Naive thymus-derived CD4-positive, alpha-beta T cell (primary cell): ENCODE results near the gene STAT3. TPM values are rescaled to one million over a fixed set of nuclear protein-coding genes. Genes with fewer than 3 reads are reported as not detected.

Experiments
- ATAC-seq: fragments of 150-1000 bp; cut with Tn5 transposase; 2 replicates; pipeline ENCODE4 v1.10.0; 2021; ENCODE audit warnings: mild to moderate bottlenecking, moderate library complexity
- CTCF ChIA-PET: fragments of 350-600 bp; sonication (Branson Sonifier 250); formaldehyde crosslinking; loops from one replicate; lab custom pipeline; 2021; ENCODE audit warnings: antibody characterized with exemption; lab: Charles Lee
- POLR2A ChIA-PET: fragments of 350-600 bp; sonication (Branson Sonifier 250); formaldehyde crosslinking; loops from one replicate; lab custom pipeline; 2021; ENCODE audit warnings: antibody characterized with exemption, inconsistent platforms; lab: Charles Lee
- DNase-seq, 9 donors: peaks; one replicate each; pipeline versions ENCODE4 v3.0.0 to v3.0.0-alpha.2; 2020 to 2022; ENCODE audit warnings: mixed read lengths in 1 of 9
- H3K27ac ChIP-seq: one replicate; pipeline ENCODE4 v1.7.0; 2013; ENCODE audit warnings: mild to moderate bottlenecking, low read depth, low read length, moderate library complexity
- H3K27me3 ChIP-seq, 2 donors: one replicate each; pipeline ENCODE4 v1.7.0; 2013; ENCODE audit warnings: low read length in 2 of 2, mild to moderate bottlenecking in 2 of 2, moderate library complexity in 2 of 2; ENCODE audit not compliant: control insufficient read depth in 2 of 2, insufficient read depth in 2 of 2
- H3K36me3 ChIP-seq, 3 experiments: 1 replicate in 2 of 3; 2 replicates in 1 of 3; pipeline ENCODE4 v1.7.0; 2013; ENCODE audit warnings: low read length in 3 of 3, mild to moderate bottlenecking in 3 of 3, moderate library complexity in 1 of 3; ENCODE audit not compliant: insufficient read depth in 3 of 3, control insufficient read depth in 2 of 3
- H3K4me1 ChIP-seq, 2 donors: one replicate each; pipeline ENCODE4 v1.7.0; 2013; ENCODE audit warnings: low read length in 2 of 2, mild to moderate bottlenecking in 2 of 2, moderate library complexity in 1 of 2; ENCODE audit not compliant: control insufficient read depth in 2 of 2, insufficient read depth in 2 of 2
- H3K4me3 ChIP-seq: 2 replicates; pipeline ENCODE4 v1.7.0; 2013; ENCODE audit warnings: mild to moderate bottlenecking, low read length
- H3K9me3 ChIP-seq, 3 experiments: 1 replicate in 2 of 3; 2 replicates in 1 of 3; pipeline ENCODE4 v1.7.0; 2013; ENCODE audit warnings: low read length in 3 of 3; ENCODE audit not compliant: control insufficient read depth in 2 of 3
- H3K27ac Mint-ChIP-seq, 9 donors: one replicate each; pipeline ENCODE4 v1.8.0; 2020 to 2022; ENCODE audit warnings: mixed read lengths in 9 of 9, mild to moderate bottlenecking in 8 of 9, moderate library complexity in 5 of 9, inconsistent platforms in 2 of 9
- H3K27me3 Mint-ChIP-seq, 5 donors: one replicate each; pipeline ENCODE4 v1.8.0; 2021 to 2022; ENCODE audit warnings: mixed read lengths in 5 of 5, mild to moderate bottlenecking in 1 of 5
- H3K36me3 Mint-ChIP-seq, 5 donors: one replicate each; pipeline ENCODE4 v1.8.0; 2020 to 2022; ENCODE audit warnings: mixed read lengths in 5 of 5, mild to moderate bottlenecking in 3 of 5, inconsistent platforms in 1 of 5
- H3K4me1 Mint-ChIP-seq, 7 donors: one replicate each; pipeline ENCODE4 v1.8.0; 2020 to 2022; ENCODE audit warnings: mixed read lengths in 7 of 7, mild to moderate bottlenecking in 3 of 7, inconsistent platforms in 1 of 7
- H3K4me3 Mint-ChIP-seq, 10 donors: one replicate each; pipeline ENCODE4 v1.8.0; 2020 to 2022; ENCODE audit warnings: mild to moderate bottlenecking in 10 of 10, mixed read lengths in 10 of 10, moderate library complexity in 6 of 10, inconsistent platforms in 2 of 10
- H3K9me3 Mint-ChIP-seq, 11 donors: one replicate each; pipeline ENCODE4 v1.8.0; 2020 to 2022; ENCODE audit warnings: mixed read lengths in 11 of 11, mild to moderate bottlenecking in 4 of 11, inconsistent platforms in 1 of 11, moderate library complexity in 1 of 11
- intact Hi-C, 2 donors: fragments of 100-400 bp; cut with micrococcal nuclease; formaldehyde crosslinking; loops; one replicate each; pipeline ENCODE4 v1.15.1; 2023
- polyA plus RNA-seq, 2 donors: library from polyadenylated mRNA; unstranded; fragments of 300-500 nt; fragmentation: Illumina TruSeq; gene quantifications; one replicate each; pipeline ENCODE4 v1.2.3, GENCODE V29; 2021
- total RNA-seq, 6 experiments: library from RNA in 5 of 6; stranded (reverse) in 5 of 6; gene quantifications; 1 replicate in 5 of 6; 2 replicates in 1 of 6; pipeline ENCODE4 v1.2.3 and lab custom pipeline; 2021 to 2026

Gene STAT3
- total and polyA plus RNA-seq, 7 experiments from 2014 or later, result 133 to 275 (median 189) TPM

DNA sequence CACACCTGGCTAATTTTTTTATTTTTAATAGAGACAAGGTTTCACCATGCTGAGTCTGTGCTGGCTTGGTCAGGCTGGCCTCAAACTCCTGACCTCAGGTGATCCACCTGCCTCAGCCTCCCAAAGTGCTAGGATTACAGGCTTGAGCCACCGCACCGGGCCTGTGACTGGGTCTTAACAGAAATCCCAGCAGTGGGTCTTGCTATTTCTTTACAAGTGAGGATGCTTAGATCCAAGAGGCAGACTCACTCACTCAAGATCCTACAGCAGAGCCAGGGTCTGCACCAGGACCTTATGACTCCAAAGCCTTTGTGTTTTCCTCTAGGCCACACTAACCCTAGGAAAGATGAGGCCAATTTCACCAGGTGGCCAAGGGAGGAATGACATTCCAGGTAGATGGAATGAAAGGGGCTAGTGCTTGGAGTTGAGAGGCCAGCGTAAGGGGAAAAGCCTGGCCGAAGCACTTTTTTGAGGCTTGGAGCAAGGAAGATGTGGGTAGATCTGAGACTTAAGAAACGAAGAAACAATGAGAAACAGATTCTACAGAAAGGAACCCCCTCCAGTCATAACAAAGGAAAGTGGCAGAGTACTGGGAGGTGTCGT lies 105.7 kb downstream of the STAT3 start:
- no peaks in the 10 kb centered on the region for H3K36me3 Mint-ChIP-seq
- H3K4me3 ChIP-seq, result no peak overlapping the region
- peak overlapping the region; percentile 29 for H3K27ac ChIP-seq
- no peaks in the 10 kb centered on the region for H3K27me3 ChIP-seq
- no peak for DNase-seq
- peaks cover 19 to 45% (median 35%) of the 10 kb centered on the region in 7 donors for H3K4me1 Mint-ChIP-seq
- ATAC-seq, result no peak
- intact Hi-C loops, result no loop called here
- no peak overlapping the region for H3K4me3 Mint-ChIP-seq
- CTCF ChIA-PET, result interaction anchor here (1.6 kb wide), 1 partner anchor 33 kb away, joined by 3 read pairs; no protein-coding TSS in a partner anchor
- H3K27ac Mint-ChIP-seq, result peak overlapping the region in 8 of 9 donors; percentile 13 to 88 (median 78)
- H3K9me3 Mint-ChIP-seq, result no peaks in the 10 kb centered on the region
- H3K36me3 ChIP-seq, result no peaks in the 10 kb centered on the region
- no peaks in the 10 kb centered on the region for H3K27me3 Mint-ChIP-seq
- no peaks in the 10 kb centered on the region for H3K9me3 ChIP-seq
- POLR2A ChIA-PET, result interaction anchor here (0.5 to 18.1 kb wide), 3 partner anchors 26 to 39 kb away, joined by 3 to 321 read pairs (median 5); no protein-coding TSS in a partner anchor
- peaks cover 9 to 15% of the 10 kb centered on the region in 2 donors for H3K4me1 ChIP-seq

- POLR2A ChIA-PET, result interaction anchor here (0.5 to 18.1 kb wide), 2 partner anchors 32 to 38 kb away, joined by 3 to 321 read pairs; no protein-coding TSS in a partner anchor
- Mint-ChIP-seq H3K27me3 (no peaks in the 10 kb centered on the region), H3K4me3 (peak overlapping the region in 1 of 10 donors; percentile 45), H3K9me3 (no peaks in the 10 kb centered on the region), H3K27ac (peak overlapping the region in 8 of 9 donors; percentile 21 to 89 (median 78)), H3K4me1 (peaks cover 18 to 44% (median 32%) of the 10 kb centered on the region in 7 donors), H3K36me3 (no peaks in the 10 kb centered on the region)
- Histone ChIP-seq H3K36me3 (no peaks in the 10 kb centered on the region), H3K4me1 (peaks cover 10 to 14% of the 10 kb centered on the region in 2 donors), H3K4me3 (no peak overlapping the region), H3K9me3 (no peaks in the 10 kb centered on the region), H3K27me3 (no peaks in the 10 kb centered on the region), H3K27ac (no peak overlapping the region)
- peak in 1 of 9 donors; percentile 19 for DNase-seq
- CTCF ChIA-PET, result interaction anchor here (1.6 kb wide), 1 partner anchor 32 kb away, joined by 3 read pairs; no protein-coding TSS in a partner anchor
- intact Hi-C loops, result no loop called here
- no peak for ATAC-seq
Observed at GRCh38 chr17:42281571-42282096, 106.6 kb downstream of the STAT3 start.

- H3K36me3 Mint-ChIP-seq, result peaks cover 0 to 5% (median 3%) of the 10 kb centered on the region in 5 donors
- no peaks in the 10 kb centered on the region for H3K27me3 Mint-ChIP-seq
- peaks cover 5 to 9% of the 10 kb centered on the region in 2 donors for H3K4me1 ChIP-seq
- ChIA-PET POLR2A (interaction anchor here (0.7 to 18.1 kb wide), 4 partner anchors 8 to 135 kb away, joined by 4 to 321 read pairs (median 100); partner anchors contain the start of gene STAT5A), CTCF (interaction anchor here (1.1 kb wide), 1 partner anchor 29 kb away, joined by 4 read pairs; no protein-coding TSS in a partner anchor)
- no peak for ATAC-seq
- intact Hi-C loops, result no loop called here
- no peak overlapping the region for H3K27ac ChIP-seq
- H3K27ac Mint-ChIP-seq, result peak overlapping the region in 5 of 9 donors; percentile 22 to 78 (median 52)
- H3K9me3 ChIP-seq, result no peaks in the 10 kb centered on the region
- H3K9me3 Mint-ChIP-seq, result peaks cover 0 to 2% (median 0%) of the 10 kb centered on the region in 11 donors
- no peak overlapping the region for H3K4me3 ChIP-seq
- H3K27me3 ChIP-seq, result no peaks in the 10 kb centered on the region
- H3K36me3 ChIP-seq, result peaks cover 0 to 4% (median 0%) of the 10 kb centered on the region in 3 experiments
- peak in 1 of 9 donors; percentile 7 for DNase-seq
- no peak overlapping the region for H3K4me3 Mint-ChIP-seq
- H3K4me1 Mint-ChIP-seq, result peaks cover 16 to 36% (median 27%) of the 10 kb centered on the region in 7 donors
Observed at GRCh38 chr17:42279776-42280630, 108.2 kb downstream of the STAT3 start.

DNA sequence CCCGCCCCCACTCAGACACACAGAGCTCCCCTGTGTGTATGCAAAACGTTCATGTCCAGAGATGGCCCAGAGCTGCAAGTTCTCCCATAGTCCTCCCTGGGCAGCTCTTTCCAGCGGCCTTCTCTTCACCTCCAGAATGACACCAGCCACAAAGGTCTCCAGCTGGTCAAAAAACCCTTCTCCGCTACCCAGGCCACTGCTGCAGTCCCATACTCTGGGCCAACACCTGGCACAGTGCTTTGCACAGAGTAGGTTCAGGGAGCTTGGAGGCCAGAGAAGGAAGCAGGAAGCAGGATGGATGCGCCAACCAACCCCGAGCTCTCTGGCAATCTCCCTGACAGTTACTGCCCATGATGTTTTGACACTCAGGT lies 110.9 kb downstream of the STAT3 start:
- intact Hi-C loops, result loop anchor here in 1 of 2 donors (1.0 kb wide), 1 partner anchor 11 kb away; the partner anchor contains the start of gene STAT5A
- Mint-ChIP-seq H3K27ac (peak overlapping the region; percentile 78 to 92 (median 90)), H3K4me3 (peak overlapping the region; percentile 57 to 95 (median 86)), H3K9me3 (peaks cover 0 to 2% (median 0%) of the 10 kb centered on the region in 11 donors), H3K27me3 (no peaks in the 10 kb centered on the region), H3K36me3 (peaks cover 0 to 8% (median 4%) of the 10 kb centered on the region in 5 donors), H3K4me1 (peaks cover 24 to 45% (median 40%) of the 10 kb centered on the region in 7 donors)
- ATAC-seq, result no peak
- Histone ChIP-seq H3K36me3 (peaks cover 0 to 4% (median 0%) of the 10 kb centered on the region in 3 experiments), H3K4me3 (no peak overlapping the region), H3K27ac (peak overlapping the region; percentile 90), H3K27me3 (no peaks in the 10 kb centered on the region), H3K9me3 (no peaks in the 10 kb centered on the region), H3K4me1 (peaks cover 22% of the 10 kb centered on the region in 2 donors)
- no peak for DNase-seq
- CTCF ChIA-PET, result interaction anchor here (0.9 to 3.6 kb wide), 3 partner anchors 12 to 55 kb away, joined by 3 to 18 read pairs (median 10); no protein-coding TSS in a partner anchor
- POLR2A ChIA-PET, result interaction anchor here (0.6 to 18.1 kb wide), 10 partner anchors 11 to 544 kb away, joined by 3 to 321 read pairs (median 6); partner anchors contain the start of genes GHDC, STAT3 and STAT5A

GRCh38 chr17:42276609-42277341 lies 111.5 kb downstream of the STAT3 start:
- ATAC-seq, result no peak
- Mint-ChIP-seq H3K36me3 (peaks cover 0 to 8% (median 4%) of the 10 kb centered on the region in 5 donors), H3K27me3 (no peaks in the 10 kb centered on the region), H3K4me3 (peak overlapping the region; percentile 57 to 95 (median 86)), H3K9me3 (peaks cover 0 to 2% (median 0%) of the 10 kb centered on the region in 11 donors), H3K27ac (peak overlapping the region; percentile 78 to 92 (median 90)), H3K4me1 (peaks cover 29 to 51% (median 45%) of the 10 kb centered on the region in 7 donors)
- DNase-seq, result peak in 3 of 9 donors; percentile 23 to 57 (median 39)
- peak overlapping the region; percentile 71 for H3K4me3 ChIP-seq
- intact Hi-C loops, result loop anchor here (1.0 kb wide), 3 partner anchors 11 to 54 kb away; partner anchors contain the start of gene STAT5A (in 1 of the 2)
- H3K27ac ChIP-seq, result peak overlapping the region; percentile 90
- no peaks in the 10 kb centered on the region for H3K27me3 ChIP-seq
- ChIA-PET CTCF (interaction anchor here (0.9 to 3.6 kb wide), 3 partner anchors 12 to 54 kb away, joined by 3 to 18 read pairs (median 10); no protein-coding TSS in a partner anchor), POLR2A (interaction anchor here (0.6 to 18.1 kb wide), 10 partner anchors 12 to 258 kb away, joined by 3 to 321 read pairs (median 4); partner anchors contain the start of genes GHDC, STAT3 and STAT5A)
- no peaks in the 10 kb centered on the region for H3K9me3 ChIP-seq
- peaks cover 25 to 27% of the 10 kb centered on the region in 2 donors for H3K4me1 ChIP-seq
- H3K36me3 ChIP-seq, result peaks cover 0 to 4% (median 0%) of the 10 kb centered on the region in 3 experiments
